SKM-1 treated with dmso at 0.1 percent for 144 hours (cell line): ENCODE results near the gene MATN1.

Experiments used
- DNase-seq: peaks from one replicate; lab custom pipeline; 2025; ENCODE audit not compliant: unreplicated experiment; lab: John Stamatoyannopoulos, UW

Gene MATN1

GRCh38 chr1:30684881-30685795 is 38.2 kb downstream of the MATN1 start:
- no peak for DNase-seq

- no peak for DNase-seq
These were observed 39.1 kb downstream of the MATN1 start for GRCh38 chr1:30684259-30684658.

DNA sequence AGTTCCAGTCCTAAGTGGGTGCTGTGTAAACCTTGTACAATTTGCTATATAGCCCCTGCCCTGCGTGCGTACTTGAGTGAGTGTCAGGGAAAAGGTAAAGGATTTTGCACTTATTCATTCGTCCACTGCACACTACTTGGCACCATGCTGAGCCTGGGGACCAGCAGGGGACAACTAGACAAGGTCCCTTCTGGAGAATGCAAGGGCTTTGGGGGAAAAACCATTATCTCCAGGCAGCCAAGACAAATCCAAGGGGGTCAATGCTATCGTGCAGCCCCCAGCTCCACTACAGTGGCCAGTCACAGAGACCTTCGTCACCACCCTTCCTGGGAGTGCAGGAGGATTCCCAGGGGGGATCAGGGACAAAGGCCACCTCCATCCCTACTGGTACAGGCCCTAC is 39.7 kb downstream of the MATN1 start:
- no peak for DNase-seq

- no peak for DNase-seq
These were observed 40.7 kb downstream of the MATN1 start for GRCh38 chr1:30682396-30683275.

GRCh38 chr1:30681782-30682181 is 41.6 kb downstream of the MATN1 start:
- DNase-seq = no peak

GRCh38 chr1:30680879-30681278 is 42.5 kb downstream of the MATN1 start:
- DNase-seq = no peak

- DNase-seq = no peak
These were observed 43.0 kb downstream of the MATN1 start for GRCh38 chr1:30680429-30680828.

DNA sequence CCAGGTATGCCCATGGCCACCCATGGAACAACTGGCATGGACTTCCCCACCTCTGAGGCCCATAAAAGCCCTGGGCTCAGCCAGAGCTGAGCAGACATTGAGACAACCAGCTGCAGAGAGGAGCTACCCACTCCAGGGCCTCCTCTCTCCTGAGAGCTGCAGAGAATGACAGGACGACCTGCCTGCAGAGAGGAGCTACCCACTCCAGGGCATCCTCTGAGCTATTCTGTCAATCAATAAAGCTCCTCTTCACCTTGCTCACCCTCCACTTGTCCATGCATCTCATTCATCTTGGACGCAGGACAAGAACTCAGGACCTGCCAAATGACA is 43.4 kb downstream of the MATN1 start:
- DNase-seq = no peak

DNA sequence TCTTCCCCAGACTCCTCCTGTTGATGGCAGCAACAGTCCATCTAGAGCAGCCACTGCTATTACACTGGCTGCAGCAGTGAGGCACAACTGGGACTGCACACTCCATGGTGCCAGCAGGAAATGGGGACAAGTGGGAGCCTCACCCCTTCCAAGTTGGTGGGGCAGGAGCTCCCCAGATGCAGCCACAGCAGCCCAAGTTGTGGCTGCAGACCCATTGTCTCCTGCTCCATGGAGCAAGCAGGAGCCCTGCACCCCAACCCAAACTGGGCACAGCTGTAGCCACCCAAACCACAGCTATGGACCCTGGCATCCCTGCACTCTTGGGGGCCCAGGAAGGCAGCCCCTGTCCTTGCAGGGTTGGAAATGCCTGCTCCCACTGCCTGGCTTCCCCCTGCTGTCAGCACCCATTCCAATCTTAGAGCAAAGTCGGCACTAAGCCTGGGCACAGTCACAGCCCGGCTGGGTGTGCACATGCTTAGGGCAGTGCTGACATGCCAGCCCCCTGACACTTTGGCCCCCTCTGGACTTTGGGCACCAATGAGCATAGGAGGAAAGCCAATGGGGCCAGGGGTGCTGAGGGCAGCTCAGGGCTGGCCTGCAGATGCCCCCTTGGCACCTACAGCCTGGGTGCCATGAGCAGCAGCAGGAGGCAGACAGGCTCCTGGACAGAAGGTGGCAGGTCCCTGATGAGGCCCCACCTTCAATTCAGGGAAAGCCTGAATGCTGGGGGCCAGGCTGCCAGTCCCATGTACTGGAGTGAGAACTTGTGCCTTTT is 44.0 kb downstream of the MATN1 start:
- no peak for DNase-seq

- DNase-seq = no peak
These were observed 45.2 kb downstream of the MATN1 start for GRCh38 chr1:30678209-30678608.

DNA sequence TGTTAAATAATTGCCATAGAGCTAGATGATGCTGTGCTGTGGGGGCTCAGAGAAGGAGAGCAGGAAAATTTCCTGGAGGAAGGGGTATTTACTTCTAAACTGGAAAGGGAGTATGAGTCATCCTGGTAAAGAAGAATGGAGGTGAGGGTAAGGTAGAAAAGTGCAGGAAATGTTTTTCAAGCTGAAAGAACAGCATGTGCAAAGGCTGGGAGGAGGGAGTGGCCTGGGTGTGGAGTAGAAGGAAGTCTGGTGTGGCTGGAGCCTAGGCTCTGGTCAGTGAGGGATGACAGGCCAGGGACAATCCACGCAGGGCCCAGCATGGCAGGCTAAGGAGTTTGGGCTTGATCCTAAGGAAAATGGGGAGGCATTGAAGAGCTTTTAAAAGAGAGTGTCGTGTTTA is 45.9 kb downstream of the MATN1 start:
- no peak for DNase-seq

- DNase-seq = no peak
These were observed 47.6 kb downstream of the MATN1 start for GRCh38 chr1:30675761-30676160.

- no peak for DNase-seq
These were observed 48.1 kb downstream of the MATN1 start for GRCh38 chr1:30675289-30675688.

GRCh38 chr1:30673395-30673794 is 50.0 kb downstream of the MATN1 start:
- DNase-seq = no peak

DNA sequence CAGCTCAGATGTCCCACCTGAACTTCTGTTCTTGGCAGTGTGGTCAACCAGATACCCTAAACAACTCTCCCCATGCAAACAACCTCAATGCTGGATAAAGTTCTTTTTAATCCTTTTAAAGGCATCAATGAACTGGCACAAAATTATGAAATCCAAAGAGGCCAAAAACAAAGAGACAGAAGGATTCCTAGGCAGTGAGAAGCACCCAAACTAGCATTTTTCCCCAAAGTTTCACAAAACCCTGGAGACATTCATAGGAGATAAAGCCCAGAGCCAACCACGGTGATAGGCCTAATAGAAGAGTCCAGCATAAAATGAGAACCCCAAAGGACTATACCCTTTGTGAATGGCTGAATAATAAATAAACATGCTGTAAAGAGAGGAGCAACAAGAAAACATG is 50.7 kb downstream of the MATN1 start:
- no peak for DNase-seq

DNA sequence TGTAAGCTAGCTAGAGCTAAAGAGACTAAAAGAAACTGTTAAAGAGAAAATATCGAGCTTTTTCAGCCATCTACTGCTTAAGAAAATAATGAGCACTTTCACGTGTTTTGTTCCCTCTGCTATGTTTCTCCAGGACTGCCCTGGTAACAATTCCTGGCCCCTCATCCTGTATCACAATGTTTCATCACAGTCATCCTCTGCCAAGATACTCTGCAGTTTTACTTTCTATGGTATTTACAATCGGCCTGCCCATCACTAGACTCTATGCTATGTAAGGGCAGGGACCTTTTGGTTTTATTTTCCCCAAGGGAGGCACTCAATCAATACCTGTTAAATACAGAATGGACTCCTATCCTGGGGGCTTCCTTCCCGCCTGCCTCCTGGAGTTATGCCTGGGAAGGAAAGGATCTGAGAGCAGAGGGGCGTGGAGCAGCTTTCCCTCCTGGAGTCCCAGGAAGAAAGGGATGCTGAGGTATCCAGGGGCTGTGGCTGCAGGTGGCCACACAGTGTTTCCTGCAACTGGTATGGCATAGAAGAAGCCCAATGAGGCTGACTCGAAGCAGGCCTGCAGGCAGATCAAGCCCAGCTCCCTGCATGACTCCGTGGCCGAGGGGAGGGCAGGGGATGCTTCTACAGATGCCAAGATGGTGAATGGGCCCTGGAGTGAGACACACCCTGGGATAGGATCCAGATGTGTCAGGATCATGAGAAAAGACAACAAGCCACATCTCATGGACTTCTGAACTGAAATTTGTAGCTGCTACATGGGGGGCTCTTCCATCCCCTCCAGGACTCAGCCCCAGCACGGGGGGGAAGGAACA is 52.9 kb downstream of the MATN1 start:
- DNase-seq = no peak

DNA sequence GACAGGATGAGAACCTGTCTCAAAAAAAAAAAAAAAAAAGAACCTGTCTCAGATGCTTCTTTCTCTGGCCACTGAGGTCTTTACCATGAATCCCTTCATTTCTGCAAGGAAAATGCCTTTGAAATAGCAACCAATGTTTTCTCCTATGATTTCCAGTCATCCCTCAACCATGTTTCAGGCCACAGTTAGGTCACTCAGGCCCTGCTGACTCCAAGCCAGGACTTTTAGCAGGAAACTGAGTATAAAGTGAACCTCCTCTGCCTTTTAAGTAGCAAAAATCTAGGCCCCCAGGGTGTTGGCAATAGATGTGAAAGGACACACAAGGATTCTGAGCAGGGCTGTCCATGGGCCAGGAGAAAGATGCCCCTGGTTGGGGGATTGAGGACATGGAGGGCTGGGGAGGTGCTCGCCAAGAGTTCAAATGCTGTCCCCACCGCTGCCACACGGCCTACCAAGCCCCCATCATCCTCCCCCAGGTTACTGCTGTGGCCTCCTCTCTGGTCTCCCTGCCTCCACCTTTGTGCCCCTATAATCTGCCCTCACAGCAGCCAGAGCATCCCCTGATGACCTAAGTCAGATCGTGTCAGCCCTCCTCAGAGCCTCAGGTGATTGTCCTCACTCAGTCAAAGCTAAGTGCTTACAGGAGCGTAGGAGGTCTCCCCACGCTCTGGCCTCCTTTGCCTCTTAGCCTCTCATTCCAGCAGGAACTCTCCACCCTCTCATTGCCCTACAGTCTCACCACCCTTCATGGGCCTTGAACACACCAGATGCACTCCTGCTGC is 54.6 kb downstream of the MATN1 start:
- DNase-seq = no peak

- DNase-seq = no peak
These were observed 55.4 kb downstream of the MATN1 start for GRCh38 chr1:30668024-30668423.

GRCh38 chr1:30666756-30667273 is 56.6 kb downstream of the MATN1 start:
- DNase-seq = no peak
